ENCODE measurements around the gene MAFF. TPM values are rescaled to one million over a fixed set of nuclear protein-coding genes. Genes with fewer than 3 reads are reported as not detected.

The MAFF gene
- total RNA-seq, 2 experiments from 2014 or later = 2.7 to 2.8 TPM

DNA sequence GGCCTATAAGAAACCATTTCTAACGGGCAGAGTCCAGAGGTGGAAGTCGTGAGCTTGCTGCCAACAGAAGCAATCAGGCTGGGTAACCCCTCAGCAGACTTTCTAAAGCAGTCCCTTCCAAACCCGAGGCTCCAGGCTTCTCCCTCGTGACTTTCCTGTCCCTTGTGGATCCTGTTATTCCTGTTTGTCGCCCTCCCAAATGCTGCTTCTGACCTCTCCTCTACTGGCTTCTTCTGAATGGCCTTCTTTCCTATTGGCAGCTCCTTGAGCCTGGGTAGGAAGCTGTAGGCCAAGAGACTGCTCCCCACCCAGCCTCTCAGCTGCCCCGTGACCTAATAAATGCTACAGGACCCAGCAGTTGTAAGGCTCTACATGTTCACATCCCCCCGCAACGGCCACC is 35.0 kb downstream of the MAFF start:
- peaks cover 2% of the 10 kb centered on the region for H3K36me3 Mint-ChIP-seq (ENCODE audit: low read depth)
- H3K4me1 Mint-ChIP-seq (ENCODE audit: low read depth) = no peaks in the 10 kb centered on the region

DNA sequence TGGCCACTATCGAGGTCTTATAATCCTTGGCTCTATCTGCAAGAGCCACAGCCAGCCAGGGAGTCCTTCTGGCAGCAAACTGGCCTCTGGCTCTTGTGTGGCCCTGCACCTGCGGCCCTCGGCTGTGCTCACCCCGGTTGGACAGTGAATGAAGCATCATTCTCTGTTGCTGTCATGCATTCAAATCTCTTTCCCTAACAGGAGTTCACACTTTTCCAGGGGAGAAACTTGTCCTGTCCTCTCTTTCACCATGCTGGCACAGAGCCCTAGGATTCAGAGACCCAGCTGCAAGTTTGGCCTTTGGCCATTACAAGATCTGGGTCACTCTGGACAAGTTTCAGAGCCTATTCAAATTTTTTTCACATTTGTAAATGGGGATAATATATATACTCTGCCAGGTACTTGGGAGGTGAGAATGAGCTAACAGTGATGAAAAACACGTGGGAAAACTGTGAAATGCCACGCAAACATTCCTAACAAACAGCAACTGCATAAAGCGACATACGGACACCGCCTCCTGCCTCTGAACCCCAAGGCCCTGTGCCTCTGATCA is 36.8 kb downstream of the MAFF start:
- no peak for DNase-seq
- H3K4me3 Mint-ChIP-seq = no peak overlapping the region
- no peaks in the 10 kb centered on the region for H3K4me1 Mint-ChIP-seq (ENCODE audit: low read depth)
- no peaks in the 10 kb centered on the region for H3K27me3 Mint-ChIP-seq (ENCODE audit: low read depth)
- H3K27ac Mint-ChIP-seq = no peak overlapping the region
- intact Hi-C loops (cut with micrococcal nuclease) = no loop called here
- no peaks in the 10 kb centered on the region for H3K9me3 Mint-ChIP-seq
- CTCF ChIA-PET = no interaction called here
- H3K36me3 Mint-ChIP-seq (ENCODE audit: low read depth) = peaks cover 2% of the 10 kb centered on the region

More for the DNA sequence above, 35.0 kb downstream of the MAFF start:
- DNase-seq = no peak
- H3K4me3 Mint-ChIP-seq = no peak overlapping the region
- no peaks in the 10 kb centered on the region for H3K9me3 Mint-ChIP-seq
- intact Hi-C loops (cut with micrococcal nuclease) = no loop called here
- no peaks in the 10 kb centered on the region for H3K27me3 Mint-ChIP-seq (ENCODE audit: low read depth)
- CTCF ChIA-PET = no interaction called here
- no peak overlapping the region for H3K27ac Mint-ChIP-seq

DNA sequence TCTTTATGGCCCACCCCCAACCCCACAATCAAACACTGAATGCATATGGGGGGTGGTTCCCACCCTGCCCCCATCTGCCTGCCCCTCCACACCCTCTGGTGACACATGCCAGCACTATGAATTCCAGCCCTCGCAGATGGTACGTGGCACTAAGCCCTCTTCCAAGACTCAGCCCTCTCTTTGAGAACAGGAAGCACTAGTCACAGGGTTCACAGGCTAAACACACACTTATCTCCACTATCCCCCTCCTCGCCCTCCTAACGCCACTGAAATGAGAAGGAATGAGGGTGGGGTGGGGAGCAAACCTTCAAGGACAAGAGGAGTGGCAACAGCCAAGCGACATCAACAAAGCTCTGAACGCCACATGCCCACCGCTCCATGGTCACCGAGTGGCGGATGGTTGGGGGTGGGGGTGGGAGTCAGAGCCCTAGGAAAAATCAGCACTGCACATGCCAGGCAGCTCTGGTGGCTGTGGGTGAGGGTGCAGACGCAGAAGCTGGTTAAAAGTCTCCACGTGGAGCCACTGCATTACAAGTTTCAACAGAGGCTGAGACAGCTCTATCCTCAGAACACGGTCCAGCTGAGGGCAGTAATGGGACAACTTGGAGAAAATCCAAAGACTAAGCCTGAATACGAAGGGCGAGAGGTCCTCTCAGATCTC is 37.4 kb downstream of the MAFF start:
- Mint-ChIP-seq H3K4me3 (no peak overlapping the region), H3K36me3 (ENCODE audit: low read depth) (peaks cover 2% of the 10 kb centered on the region), H3K9me3 (no peaks in the 10 kb centered on the region), H3K4me1 (ENCODE audit: low read depth) (no peaks in the 10 kb centered on the region), H3K27me3 (ENCODE audit: low read depth) (no peaks in the 10 kb centered on the region), H3K27ac (no peak overlapping the region)
- intact Hi-C loops (cut with micrococcal nuclease) = no loop called here
- CTCF ChIA-PET = no interaction called here
- DNase-seq = no peak

DNA sequence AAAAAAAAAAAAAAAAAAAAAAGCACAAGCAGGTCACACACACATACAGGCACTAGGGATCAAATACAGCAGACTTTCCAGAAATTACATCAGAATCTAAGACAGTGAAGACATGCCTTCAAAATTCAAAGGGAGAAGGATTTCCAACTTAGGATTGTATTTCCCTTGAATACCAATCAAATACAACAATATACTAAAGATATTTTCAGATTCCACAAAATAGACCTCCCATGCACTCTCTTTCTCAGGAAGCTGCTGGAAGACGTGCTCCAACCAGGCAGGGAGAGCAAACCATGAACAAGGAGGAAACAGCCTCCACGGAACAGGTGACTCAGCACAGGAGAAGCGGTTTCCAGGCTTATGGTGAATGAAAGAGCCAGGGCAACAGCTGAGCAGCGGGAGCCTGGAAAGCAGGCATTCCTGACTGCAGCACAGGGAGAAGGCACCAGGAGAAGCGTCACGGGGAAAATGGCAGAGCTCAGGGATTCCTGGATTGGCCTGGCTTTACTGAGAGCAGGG is 39.0 kb downstream of the MAFF start:
- no peaks in the 10 kb centered on the region for H3K9me3 Mint-ChIP-seq
- intact Hi-C loops (cut with micrococcal nuclease) = no loop called here
- no peaks in the 10 kb centered on the region for H3K4me1 Mint-ChIP-seq (ENCODE audit: low read depth)
- CTCF ChIA-PET = interaction anchor here (0.7 kb wide), 1 partner anchor 143 kb away, joined by 5 read pairs; no protein-coding TSS in a partner anchor
- H3K36me3 Mint-ChIP-seq (ENCODE audit: low read depth) = peaks cover 2% of the 10 kb centered on the region
- H3K4me3 Mint-ChIP-seq = no peak overlapping the region
- H3K27ac Mint-ChIP-seq = no peak overlapping the region
- H3K27me3 Mint-ChIP-seq (ENCODE audit: low read depth) = no peaks in the 10 kb centered on the region
- DNase-seq = no peak

DNA sequence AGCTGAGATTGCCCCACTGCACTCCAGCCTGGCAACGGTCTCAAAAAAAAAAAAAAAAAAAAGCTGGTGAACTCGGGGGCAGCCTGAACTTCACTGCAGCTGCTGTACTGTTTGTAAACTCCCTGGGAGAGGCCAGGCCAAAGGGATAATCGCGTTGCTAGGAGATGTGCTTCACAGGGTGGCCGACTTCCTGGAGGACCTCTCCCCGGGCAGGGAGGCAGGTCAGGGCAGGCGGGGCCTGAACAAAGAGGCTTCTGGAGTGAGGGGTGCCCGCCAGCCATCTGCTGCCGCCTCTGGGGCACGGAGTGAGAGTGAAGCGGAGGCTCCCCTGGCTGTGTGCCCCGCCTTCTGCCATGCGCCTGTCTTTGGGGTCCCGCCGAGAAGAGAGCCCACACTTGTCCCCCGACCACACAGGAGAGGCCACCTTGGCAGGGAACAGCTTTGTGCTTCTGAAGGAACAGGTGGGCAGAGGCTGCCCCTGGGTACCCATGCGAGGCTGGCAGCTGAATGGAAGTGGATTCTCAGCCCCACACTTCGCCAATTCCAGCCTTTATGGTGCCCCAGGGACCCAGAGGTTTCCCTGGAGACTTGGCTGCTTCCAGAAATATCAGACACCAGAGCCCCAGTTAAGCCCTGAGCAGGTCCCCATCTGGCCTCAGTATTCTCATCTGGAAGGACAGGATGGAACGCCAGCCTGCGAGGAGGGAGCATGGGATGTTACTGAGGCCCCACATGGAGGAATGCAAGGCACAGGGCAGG is 41.4 kb downstream of the MAFF start:
- H3K4me3 Mint-ChIP-seq = no peak overlapping the region
- H3K9me3 Mint-ChIP-seq = no peaks in the 10 kb centered on the region
- intact Hi-C loops (cut with micrococcal nuclease) = no loop called here
- no peak for DNase-seq
- H3K4me1 Mint-ChIP-seq (ENCODE audit: low read depth) = no peaks in the 10 kb centered on the region
- CTCF ChIA-PET = no interaction called here
- H3K27ac Mint-ChIP-seq = no peak overlapping the region
- peaks cover 2% of the 10 kb centered on the region for H3K36me3 Mint-ChIP-seq (ENCODE audit: low read depth)
- no peaks in the 10 kb centered on the region for H3K27me3 Mint-ChIP-seq (ENCODE audit: low read depth)

DNA sequence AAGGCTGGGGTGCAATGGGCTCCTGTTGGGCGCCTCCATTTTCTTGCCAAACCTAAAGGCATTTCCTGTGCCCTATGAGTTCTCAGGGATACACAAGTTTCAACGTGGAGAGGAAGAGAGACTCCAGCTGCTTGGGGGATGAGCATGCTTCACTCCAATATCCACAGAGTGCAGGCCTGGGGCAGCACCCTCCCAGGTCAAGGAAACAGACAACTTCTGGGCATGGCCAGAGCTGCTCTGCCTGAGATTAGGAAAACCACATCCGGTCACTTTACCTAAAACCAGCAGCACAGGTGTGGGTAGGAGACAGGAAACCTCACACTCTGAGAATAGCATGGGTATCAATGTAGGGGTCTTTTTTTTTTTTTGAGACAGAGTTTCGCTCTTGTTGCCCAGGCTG is 42.3 kb downstream of the MAFF start:
- Mint-ChIP-seq H3K27ac (no peak overlapping the region), H3K27me3 (ENCODE audit: low read depth) (no peaks in the 10 kb centered on the region), H3K4me1 (ENCODE audit: low read depth) (no peaks in the 10 kb centered on the region), H3K36me3 (ENCODE audit: low read depth) (peaks cover 2% of the 10 kb centered on the region), H3K4me3 (no peak overlapping the region), H3K9me3 (no peaks in the 10 kb centered on the region)
- DNase-seq = no peak
- CTCF ChIA-PET = interaction anchor here (1.2 kb wide), 1 partner anchor 16 kb away, joined by 3 read pairs; no protein-coding TSS in a partner anchor
- intact Hi-C loops (cut with micrococcal nuclease) = no loop called here

DNA sequence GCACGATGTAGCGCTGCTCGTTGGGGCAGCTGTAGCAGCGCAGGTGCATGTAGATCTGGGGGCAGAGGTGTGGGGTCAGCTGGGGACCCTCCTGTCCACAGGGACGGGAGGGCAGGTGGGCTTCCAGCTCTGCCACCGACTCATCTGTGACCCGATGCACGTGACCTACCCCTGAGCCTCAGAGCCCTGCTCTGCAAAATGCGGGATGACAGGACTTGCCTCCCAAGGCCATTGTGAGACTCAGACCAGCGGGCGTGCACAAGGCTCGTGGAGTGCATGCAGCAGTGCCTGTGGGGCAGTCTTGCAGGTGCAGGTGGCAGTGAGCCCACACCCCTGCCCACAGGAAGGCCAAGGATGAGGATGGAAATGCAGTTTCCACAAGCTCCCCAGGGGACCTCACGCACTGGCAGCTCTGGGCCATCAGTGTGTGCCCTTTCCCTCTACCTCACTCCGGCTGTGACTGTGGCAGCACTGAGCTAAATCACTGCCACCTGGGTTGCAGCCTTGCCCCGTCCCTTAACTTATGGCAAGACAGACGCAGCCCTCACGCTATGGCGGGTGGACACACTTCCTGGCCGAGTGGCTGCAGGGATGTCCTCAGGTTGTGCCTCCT is 44.4 kb downstream of the MAFF start:
- Mint-ChIP-seq H3K27ac (no peak overlapping the region), H3K4me1 (ENCODE audit: low read depth) (no peaks in the 10 kb centered on the region), H3K36me3 (ENCODE audit: low read depth) (no peaks in the 10 kb centered on the region), H3K9me3 (no peaks in the 10 kb centered on the region), H3K4me3 (no peak overlapping the region), H3K27me3 (ENCODE audit: low read depth) (no peaks in the 10 kb centered on the region)
- CTCF ChIA-PET = interaction anchor here (0.7 to 0.9 kb wide), 2 partner anchors 16 to 79 kb away, joined by 3 read pairs; no protein-coding TSS in a partner anchor
- intact Hi-C loops (cut with micrococcal nuclease) = no loop called here
- DNase-seq = no peak

DNA sequence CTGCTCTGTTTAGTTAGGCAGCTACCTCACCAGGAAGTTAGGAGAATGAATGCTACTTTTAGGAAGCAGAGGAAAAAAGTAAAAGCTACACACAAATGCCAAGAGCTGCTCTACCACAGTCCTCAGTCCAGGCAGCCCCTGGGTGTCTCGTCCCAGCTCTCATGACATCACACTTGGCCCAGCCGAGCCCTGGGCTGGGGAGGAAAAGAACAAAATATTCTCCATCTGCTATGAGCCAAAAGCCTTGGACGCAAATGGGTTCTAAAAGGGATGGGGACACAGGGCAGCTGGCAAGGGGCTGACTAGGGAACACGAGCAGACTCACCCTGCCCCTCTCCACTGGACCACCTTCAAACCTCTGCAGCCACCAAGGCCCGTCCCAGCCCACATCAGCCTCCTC is 44.9 kb downstream of the MAFF start:
- Mint-ChIP-seq H3K9me3 (no peaks in the 10 kb centered on the region), H3K36me3 (ENCODE audit: low read depth) (no peaks in the 10 kb centered on the region), H3K4me3 (no peak overlapping the region), H3K27me3 (ENCODE audit: low read depth) (no peaks in the 10 kb centered on the region), H3K4me1 (ENCODE audit: low read depth) (no peaks in the 10 kb centered on the region), H3K27ac (no peak overlapping the region)
- CTCF ChIA-PET = no interaction called here
- intact Hi-C loops (cut with micrococcal nuclease) = no loop called here
- DNase-seq = no peak

DNA sequence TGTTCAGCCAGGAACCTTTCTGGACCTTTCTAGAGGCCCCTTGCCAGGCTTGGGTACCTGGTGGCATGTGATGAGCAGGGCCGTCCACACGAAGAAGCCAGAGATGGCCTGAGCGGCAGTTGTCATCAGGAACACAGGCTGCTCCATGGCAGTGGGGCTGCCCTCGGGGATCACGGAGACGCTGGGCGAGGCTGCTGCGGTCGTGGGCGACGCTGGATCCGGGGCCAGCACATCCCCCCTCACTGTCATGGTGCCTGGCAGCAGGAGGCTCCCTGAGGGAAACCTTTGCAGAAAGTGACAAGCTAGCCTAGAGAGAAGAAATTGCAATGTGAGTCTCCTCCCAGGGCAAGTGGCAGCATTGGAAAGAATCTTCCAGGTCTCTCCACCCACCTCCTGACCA is 45.9 kb downstream of the MAFF start:
- Mint-ChIP-seq H3K27ac (no peak overlapping the region), H3K9me3 (no peaks in the 10 kb centered on the region), H3K4me3 (no peak overlapping the region), H3K36me3 (ENCODE audit: low read depth) (no peaks in the 10 kb centered on the region), H3K4me1 (ENCODE audit: low read depth) (no peaks in the 10 kb centered on the region), H3K27me3 (ENCODE audit: low read depth) (no peaks in the 10 kb centered on the region)
- intact Hi-C loops (cut with micrococcal nuclease) = no loop called here
- CTCF ChIA-PET = no interaction called here
- no peak for DNase-seq

DNA sequence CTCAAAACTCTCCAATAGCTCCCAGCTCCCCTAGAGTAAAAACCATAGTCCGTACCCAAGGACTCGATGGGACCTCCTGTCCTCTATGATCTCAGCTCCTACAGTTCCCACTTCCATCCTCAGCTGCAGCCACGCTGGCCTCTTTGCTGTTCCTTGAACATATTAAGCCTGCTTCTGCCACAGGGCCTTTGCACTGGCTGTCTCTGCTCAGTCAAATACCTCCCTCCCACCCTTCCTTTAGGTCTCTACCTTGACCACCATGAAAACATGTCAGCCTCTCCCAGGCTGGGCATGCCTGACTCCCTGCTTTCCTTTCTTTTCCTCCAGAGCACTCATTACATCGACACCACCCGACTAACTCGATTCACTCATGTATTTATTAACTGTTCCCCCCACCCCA is 46.5 kb downstream of the MAFF start:
- DNase-seq = no peak
- Mint-ChIP-seq H3K4me3 (no peak overlapping the region), H3K36me3 (ENCODE audit: low read depth) (no peaks in the 10 kb centered on the region), H3K27ac (no peak overlapping the region), H3K27me3 (ENCODE audit: low read depth) (no peaks in the 10 kb centered on the region), H3K4me1 (ENCODE audit: low read depth) (no peaks in the 10 kb centered on the region), H3K9me3 (no peaks in the 10 kb centered on the region)
- CTCF ChIA-PET = no interaction called here
- intact Hi-C loops (cut with micrococcal nuclease) = no loop called here

DNA sequence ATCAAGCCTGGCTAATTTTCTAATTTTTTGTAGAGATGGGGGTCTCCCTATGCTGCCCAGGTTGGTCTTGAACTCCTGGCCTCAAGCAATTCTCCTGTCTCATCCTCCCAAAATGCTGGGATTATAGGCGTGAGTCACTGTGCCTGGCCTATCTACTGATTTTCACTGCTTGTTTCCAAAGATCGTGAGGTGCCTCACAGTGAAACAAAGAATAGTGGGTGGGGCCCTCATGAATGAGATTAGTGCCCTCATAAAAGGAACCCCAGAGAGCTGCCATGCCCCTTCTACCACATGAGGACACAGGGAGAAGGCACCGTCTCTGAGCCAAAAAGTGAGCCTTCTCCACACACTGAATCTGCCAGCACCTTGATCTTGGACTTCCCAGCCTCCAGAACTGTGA is 47.5 kb downstream of the MAFF start:
- CTCF ChIA-PET = interaction anchor here (0.9 kb wide), 1 partner anchor 18 kb away, joined by 3 read pairs; no protein-coding TSS in a partner anchor
- no peak for DNase-seq
- Mint-ChIP-seq H3K9me3 (no peaks in the 10 kb centered on the region), H3K36me3 (ENCODE audit: low read depth) (no peaks in the 10 kb centered on the region), H3K27ac (no peak overlapping the region), H3K27me3 (ENCODE audit: low read depth) (no peaks in the 10 kb centered on the region), H3K4me3 (no peak overlapping the region), H3K4me1 (ENCODE audit: low read depth) (no peaks in the 10 kb centered on the region)
- intact Hi-C loops (cut with micrococcal nuclease) = no loop called here

DNA sequence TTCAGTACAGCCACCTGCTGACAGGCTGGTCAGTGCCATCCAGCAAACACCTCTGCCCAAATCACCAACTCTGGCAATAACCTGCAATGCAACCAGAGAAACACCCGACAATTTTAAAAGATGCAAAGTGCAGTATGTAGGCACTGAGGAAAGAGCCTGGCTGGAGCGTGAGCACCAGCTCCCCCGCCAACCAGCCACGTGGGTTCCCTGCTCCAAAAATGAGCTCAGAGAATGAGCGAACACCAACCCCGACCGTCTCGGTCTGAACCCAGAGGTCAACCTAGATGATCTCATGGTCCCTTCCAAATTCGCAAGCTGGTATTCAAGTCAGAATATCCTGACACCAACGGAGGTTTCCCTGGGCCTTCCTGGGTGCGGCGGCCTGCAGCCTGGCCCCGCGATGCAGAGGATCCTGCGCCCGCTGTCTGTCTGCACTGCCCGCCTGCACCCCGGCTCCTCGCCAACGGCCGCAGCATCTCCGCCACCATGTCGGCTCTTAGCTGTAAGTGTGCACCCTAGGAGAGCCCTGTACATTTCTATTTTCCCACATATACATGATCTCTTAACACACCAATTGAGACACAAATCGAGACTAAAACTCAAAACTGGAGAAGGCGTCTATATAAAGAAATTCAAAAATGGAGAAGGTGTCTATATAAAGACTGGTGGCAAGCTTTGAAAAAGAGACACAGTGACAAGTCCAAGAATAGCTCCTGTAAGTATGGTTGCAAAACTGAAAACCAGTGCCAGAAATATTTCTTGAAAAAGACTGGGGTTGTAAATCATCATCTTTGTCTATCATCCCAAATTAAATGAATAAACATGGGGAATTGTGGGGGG is 48.2 kb downstream of the MAFF start:
- DNase-seq = no peak
- Mint-ChIP-seq H3K36me3 (ENCODE audit: low read depth) (no peaks in the 10 kb centered on the region), H3K27ac (no peak overlapping the region), H3K27me3 (ENCODE audit: low read depth) (no peaks in the 10 kb centered on the region), H3K4me3 (no peak overlapping the region), H3K9me3 (no peaks in the 10 kb centered on the region), H3K4me1 (ENCODE audit: low read depth) (no peaks in the 10 kb centered on the region)
- CTCF ChIA-PET = interaction anchor here (0.9 kb wide), 1 partner anchor 19 kb away, joined by 3 read pairs; no protein-coding TSS in a partner anchor
- intact Hi-C loops (cut with micrococcal nuclease) = no loop called here
